Activated B cell treated with CpG ODN at 0.5 μM for 24 hours (primary cell): ENCODE results near the gene MYLK. TPM values are rescaled to one million over a fixed set of nuclear protein-coding genes. Genes with fewer than 3 reads are reported as not detected.

Source experiments
- ATAC-seq: fragments of 200-7000 bp; cut with Tn5 transposase; one replicate; pipeline ENCODE4 v1.10.0; 2021; ENCODE audit warnings: low read depth, mild to moderate bottlenecking, moderate library complexity
- CTCF ChIA-PET: fragments of 350-600 bp; sonication (Branson Sonifier 250); formaldehyde crosslinking; loops from one replicate; lab custom pipeline; 2021; ENCODE audit warnings: antibody characterized with exemption; lab: Charles Lee
- POLR2A ChIA-PET: fragments of 350-600 bp; sonication (Branson Sonifier 250); formaldehyde crosslinking; loops from one replicate; lab custom pipeline; 2021; ENCODE audit warnings: antibody characterized with exemption; lab: Charles Lee
- DNase-seq: peaks from one replicate; pipeline ENCODE4 v3.0.0; 2022
- H3K27ac Mint-ChIP-seq: one replicate; pipeline ENCODE4 v1.8.0; 2020; ENCODE audit warnings: mixed read lengths
- H3K27me3 Mint-ChIP-seq: one replicate; pipeline ENCODE4 v1.8.0; 2021; ENCODE audit warnings: mixed read lengths
- H3K36me3 Mint-ChIP-seq: one replicate; pipeline ENCODE4 v1.8.0; 2021; ENCODE audit warnings: low read depth, mixed read lengths
- H3K4me1 Mint-ChIP-seq: one replicate; pipeline ENCODE4 v1.8.0; 2021; ENCODE audit warnings: mixed read lengths
- H3K4me3 Mint-ChIP-seq: one replicate; pipeline ENCODE4 v1.8.0; 2020; ENCODE audit warnings: mild to moderate bottlenecking, mixed read lengths
- H3K9me3 Mint-ChIP-seq: one replicate; pipeline ENCODE4 v1.8.0; 2020; ENCODE audit warnings: mixed read lengths
- intact Hi-C: fragments of 100-400 bp; cut with micrococcal nuclease; formaldehyde crosslinking; loops from one replicate; pipeline ENCODE4 v1.15.1; 2024
- total RNA-seq: library from RNA; stranded (reverse); gene quantifications from 2 replicates; pipeline ENCODE4 v1.2.3, GENCODE V29; 2022
- TF ChIP-seq, protein P1 (sequence below): fragments of 200-600 bp; IDR thresholded peaks from one replicate; pipeline ENCODE4 v1.8.0; 2022; ENCODE audit warnings: antibody characterized with exemption, mild to moderate bottlenecking

The MYLK gene
- total RNA-seq, 1 donor from 2014 or later: not detected

- TF ChIP-seq, protein P1, sequence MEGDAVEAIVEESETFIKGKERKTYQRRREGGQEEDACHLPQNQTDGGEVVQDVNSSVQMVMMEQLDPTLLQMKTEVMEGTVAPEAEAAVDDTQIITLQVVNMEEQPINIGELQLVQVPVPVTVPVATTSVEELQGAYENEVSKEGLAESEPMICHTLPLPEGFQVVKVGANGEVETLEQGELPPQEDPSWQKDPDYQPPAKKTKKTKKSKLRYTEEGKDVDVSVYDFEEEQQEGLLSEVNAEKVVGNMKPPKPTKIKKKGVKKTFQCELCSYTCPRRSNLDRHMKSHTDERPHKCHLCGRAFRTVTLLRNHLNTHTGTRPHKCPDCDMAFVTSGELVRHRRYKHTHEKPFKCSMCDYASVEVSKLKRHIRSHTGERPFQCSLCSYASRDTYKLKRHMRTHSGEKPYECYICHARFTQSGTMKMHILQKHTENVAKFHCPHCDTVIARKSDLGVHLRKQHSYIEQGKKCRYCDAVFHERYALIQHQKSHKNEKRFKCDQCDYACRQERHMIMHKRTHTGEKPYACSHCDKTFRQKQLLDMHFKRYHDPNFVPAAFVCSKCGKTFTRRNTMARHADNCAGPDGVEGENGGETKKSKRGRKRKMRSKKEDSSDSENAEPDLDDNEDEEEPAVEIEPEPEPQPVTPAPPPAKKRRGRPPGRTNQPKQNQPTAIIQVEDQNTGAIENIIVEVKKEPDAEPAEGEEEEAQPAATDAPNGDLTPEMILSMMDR: no peak
- Mint-ChIP-seq H3K4me3 (no peak overlapping the region), H3K9me3 (no peaks in the 10 kb centered on the region), H3K27me3 (no peaks in the 10 kb centered on the region), H3K27ac (no peak overlapping the region), H3K4me1 (no peaks in the 10 kb centered on the region), H3K36me3 (no peaks in the 10 kb centered on the region)
- CTCF ChIA-PET: interaction anchor here (1.0 kb wide), 1 partner anchor 138 kb away, joined by 3 read pairs; no protein-coding TSS in a partner anchor
- ATAC-seq: no peak
- POLR2A ChIA-PET: no interaction called here
- DNase-seq: no peak
- intact Hi-C loops: no loop called here
Observed at GRCh38 chr3:123861081-123861836, 22.9 kb downstream of the MYLK start.

DNA sequence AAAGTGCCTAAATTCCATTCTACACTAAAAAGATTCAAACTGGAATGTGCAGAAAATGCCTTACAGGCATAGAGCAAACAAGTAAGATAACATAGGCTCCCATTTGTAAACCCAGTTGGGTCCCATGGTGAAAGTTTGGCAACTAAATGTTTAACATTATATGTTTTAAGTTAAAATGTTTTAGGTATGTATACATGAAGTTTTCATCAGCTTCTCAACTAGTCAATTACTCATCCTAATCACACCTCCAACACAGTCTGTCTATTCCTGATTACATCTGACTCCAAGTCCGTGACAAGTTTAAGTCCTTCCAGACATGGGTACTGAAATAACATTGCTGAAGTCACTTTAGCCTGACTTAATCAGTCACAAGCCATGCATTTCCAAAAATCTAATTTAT is 25.0 kb downstream of the MYLK start:
- intact Hi-C loops: no loop called here
- Mint-ChIP-seq H3K4me3 (no peak overlapping the region), H3K27me3 (no peaks in the 10 kb centered on the region), H3K4me1 (no peaks in the 10 kb centered on the region), H3K36me3 (no peaks in the 10 kb centered on the region), H3K9me3 (peaks cover 1% of the 10 kb centered on the region), H3K27ac (no peak overlapping the region)
- TF ChIP-seq, protein P1: no peak
- no peak for ATAC-seq
- DNase-seq: no peak
- CTCF ChIA-PET: no interaction called here
- POLR2A ChIA-PET: no interaction called here

DNA sequence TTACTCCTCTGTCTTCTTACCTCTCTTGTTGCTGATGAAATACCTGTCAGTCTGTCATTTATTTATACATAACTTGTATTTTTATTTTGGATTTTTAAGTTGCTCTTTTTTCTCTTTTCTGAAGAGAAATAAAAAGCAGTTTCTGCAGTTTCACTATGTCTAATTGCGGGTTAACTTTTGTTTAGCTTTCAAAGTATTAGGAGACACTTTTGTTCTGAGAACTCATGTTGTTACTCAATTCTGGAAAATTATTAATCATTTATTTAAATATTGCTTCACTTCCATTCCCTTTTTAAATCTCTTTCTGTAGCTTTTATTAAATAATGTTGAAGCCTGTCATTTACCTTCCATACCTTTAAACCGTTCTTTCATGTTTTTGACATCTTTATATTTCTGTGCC is 29.2 kb downstream of the MYLK start:
- ATAC-seq (no peak), DNase-seq (no peak)
- Mint-ChIP-seq H3K4me1 (no peaks in the 10 kb centered on the region), H3K4me3 (no peak overlapping the region), H3K36me3 (no peaks in the 10 kb centered on the region), H3K27me3 (no peaks in the 10 kb centered on the region), H3K27ac (no peak overlapping the region), H3K9me3 (peaks cover 1% of the 10 kb centered on the region)
- POLR2A ChIA-PET: no interaction called here
- TF ChIP-seq, protein P1: no peak
- intact Hi-C loops: no loop called here
- CTCF ChIA-PET: no interaction called here

GRCh38 chr3:123853686-123854372 is 30.3 kb downstream of the MYLK start:
- Mint-ChIP-seq H3K27me3 (no peaks in the 10 kb centered on the region), H3K9me3 (peaks cover 1% of the 10 kb centered on the region), H3K4me1 (no peaks in the 10 kb centered on the region), H3K36me3 (no peaks in the 10 kb centered on the region), H3K4me3 (no peak overlapping the region), H3K27ac (no peak overlapping the region)
- ATAC-seq (no peak), DNase-seq (no peak)
- TF ChIP-seq, protein P1: no peak
- ChIA-PET CTCF (no interaction called here), POLR2A (no interaction called here)
- intact Hi-C loops: no loop called here

DNA sequence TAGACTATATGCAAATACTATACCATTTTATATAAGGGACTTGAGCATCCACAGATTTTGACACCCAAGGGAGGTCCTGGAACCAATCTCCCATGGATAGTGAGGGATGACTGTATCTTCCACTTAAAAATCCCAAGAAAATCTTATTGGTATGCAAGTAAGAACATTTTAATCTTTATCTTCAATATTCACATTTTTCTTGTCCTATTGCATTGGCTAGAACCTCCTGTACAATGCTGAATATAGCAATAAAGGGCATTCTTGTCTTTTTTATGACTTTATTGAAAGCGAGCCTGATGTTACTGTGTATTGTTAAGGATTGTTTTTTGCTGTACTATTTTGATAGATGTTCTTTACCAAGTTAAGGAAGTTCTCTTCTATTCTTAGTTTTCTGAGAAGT is 36.9 kb downstream of the MYLK start:
- intact Hi-C loops: no loop called here
- peaks cover 13% of the 10 kb centered on the region for H3K9me3 Mint-ChIP-seq
- no peak for ATAC-seq
- no peak overlapping the region for H3K27ac Mint-ChIP-seq
- no peaks in the 10 kb centered on the region for H3K27me3 Mint-ChIP-seq
- ChIA-PET CTCF (no interaction called here), POLR2A (no interaction called here)
- no peak overlapping the region for H3K4me3 Mint-ChIP-seq
- no peaks in the 10 kb centered on the region for H3K4me1 Mint-ChIP-seq
- no peak for DNase-seq
- TF ChIP-seq, protein P1: no peak
- peaks cover 2% of the 10 kb centered on the region for H3K36me3 Mint-ChIP-seq
